ENCODE measurements around the gene NANOS3. TPM values are rescaled to one million over a fixed set of nuclear protein-coding genes. Genes with fewer than 3 reads are reported as not detected.

The NANOS3 gene
- total RNA-seq, 1 donor from 2014 or later, result not detected

GRCh38 chr19:13864667-13865570 lies 12.0 kb upstream of the NANOS3 start:
- no peak for ATAC-seq

GRCh38 chr19:13865571-13866462 lies 11.1 kb upstream of the NANOS3 start:
- no peak for ATAC-seq

GRCh38 chr19:13866463-13867046 lies 10.4 kb upstream of the NANOS3 start:
- ATAC-seq, result no peak

GRCh38 chr19:13868663-13869062 lies 8.3 kb upstream of the NANOS3 start:
- ATAC-seq, result no peak

- no peak for ATAC-seq
Observed at GRCh38 chr19:13869281-13869680, 7.7 kb upstream of the NANOS3 start.

GRCh38 chr19:13870873-13871272 lies 6.1 kb upstream of the NANOS3 start:
- no peak for ATAC-seq

GRCh38 chr19:13872339-13872694 lies 4.6 kb upstream of the NANOS3 start:
- ATAC-seq, result no peak

- peak; percentile 35 for ATAC-seq
Observed at GRCh38 chr19:13872695-13873389, 4.1 kb upstream of the NANOS3 start.

- ATAC-seq, result no peak
Observed at GRCh38 chr19:13873834-13874515, 3.0 kb upstream of the NANOS3 start.

GRCh38 chr19:13875824-13876223 lies 1.1 kb upstream of the NANOS3 start:
- ATAC-seq, result no peak

GRCh38 chr19:13877303-13877702 lies 369 bp downstream of the NANOS3 start:
- no peak for ATAC-seq

- peak; percentile 93 for ATAC-seq
Observed at GRCh38 chr19:13880059-13881043, 3.4 kb downstream of the NANOS3 start.

GRCh38 chr19:13881251-13881691 lies 4.3 kb downstream of the NANOS3 start:
- no peak for ATAC-seq

GRCh38 chr19:13881692-13882418 lies 4.9 kb downstream of the NANOS3 start:
- ATAC-seq, result no peak

GRCh38 chr19:13882419-13882795 lies 5.5 kb downstream of the NANOS3 start:
- ATAC-seq, result no peak

- ATAC-seq, result peak; percentile 20
Observed at GRCh38 chr19:13882836-13883235, 5.9 kb downstream of the NANOS3 start.

- ATAC-seq, result no peak
Observed at GRCh38 chr19:13883516-13884064, 6.7 kb downstream of the NANOS3 start.

- ATAC-seq, result peak; percentile 62
Observed at GRCh38 chr19:13884726-13885591, 8.0 kb downstream of the NANOS3 start.
